ENCODE results near the gene TMEM120B. TPM values are rescaled to one million over a fixed set of nuclear protein-coding genes. Genes with fewer than 3 reads are reported as not detected.

Gene TMEM120B
- total and polyA plus RNA-seq, 2 of the 13 experiments (the other 11 are each of a cell fraction or from before 2014, with no cell fraction given), result 7.1 to 12.9 TPM

GRCh38 chr12:121802843-121803698, 90.5 kb downstream of the TMEM120B start (continued):
- TF ChIP-seq ZHX2 (IDR thresholded peaks at IDR 0.05; ENCODE audit: low read depth) (peak; percentile 46), ZHX2 (CRISPR knock-in tag; IDR thresholded peaks at IDR 0.05; ENCODE audit: borderline replicate concordance) (no peak), POLR2AphosphoS2 (IDR thresholded peaks at IDR 0.05; ENCODE audit: low read depth, low read length) (peak; percentile 92), NFRKB (IDR thresholded peaks at IDR 0.05) (peak; percentile 81), NR0B2 (CRISPR knock-in tag; IDR thresholded peaks at IDR 0.05) (no peak), HINFP (CRISPR knock-in tag; IDR thresholded peaks at IDR 0.05; ENCODE audit: low read depth) (peak; percentile 48; the same call in 1 of the 2 replicates), SMYD3 (CRISPR knock-in tag; IDR thresholded peaks at IDR 0.05) (peak; percentile 23; the same call in 1 of the 2 replicates), ARID3A (IDR thresholded peaks at IDR 0.05; ENCODE audit: low read depth, low read length) (peak; percentile 82; the same call in 1 of the 2 replicates), MBNL3 (CRISPR knock-in tag; conservative IDR thresholded peaks at IDR 0.05) (no peak), ARID2 (CRISPR knock-in tag; IDR thresholded peaks at IDR 0.05; ENCODE audit: borderline replicate concordance) (0 out of 2 replicates have a peak, but pooled peaks have one; percentile 66), RBM22 (optimal IDR thresholded peaks at IDR 0.05; ENCODE audit: low read length) (no peak), ZNF274 (CRISPR knock-in tag; IDR thresholded peaks at IDR 0.05) (no peak), ZNF788 (CRISPR knock-in tag; IDR thresholded peaks at IDR 0.05; ENCODE audit: borderline replicate concordance) (peak; percentile 66; the same call in 1 of the 2 replicates), ZFX (CRISPR knock-in tag; IDR thresholded peaks at IDR 0.05; ENCODE audit: low read depth) (peak; percentile 67; the same call in 1 of the 2 replicates), ETV6 (CRISPR knock-in tag; conservative IDR thresholded peaks at IDR 0.05) (0 out of 2 replicates have a peak, but pooled peaks have one; percentile 26), ZNF616 (CRISPR knock-in tag; IDR thresholded peaks at IDR 0.05; ENCODE audit: low read depth) (0 out of 2 replicates have a peak, but pooled peaks have one; percentile 66), FLYWCH1 (CRISPR knock-in tag; IDR thresholded peaks at IDR 0.05) (no peak), ZNF253 (CRISPR knock-in tag; IDR thresholded peaks at IDR 0.05; ENCODE audit: borderline replicate concordance) (no peak)
